WTC11 (cell line): ENCODE data around the gene SLC13A3. TPM values are rescaled to one million over a fixed set of nuclear protein-coding genes. Genes with fewer than 3 reads are reported as not detected.

ENCODE experiments used
- ATAC-seq: fragments of 200-7000 bp; cut with Tn5 transposase; 2 replicates; pipeline ENCODE4 v1.10.0; 2021; ENCODE audit warnings: mild to moderate bottlenecking, moderate library complexity
- CTCF ChIA-PET: fragments of 300-600 bp; sonication (Branson Sonifier 250); formaldehyde crosslinking; loops from one replicate; lab custom pipeline; 2021; ENCODE audit warnings: antibody characterized with exemption; lab: Charles Lee
- POLR2A ChIA-PET: fragments of 350-600 bp; sonication (Branson Sonifier 250); formaldehyde crosslinking; loops from one replicate; lab custom pipeline; 2021; ENCODE audit warnings: antibody characterized with exemption; lab: Charles Lee
- DNase-seq: peaks from one replicate; pipeline ENCODE4 v3.0.0; 2021; ENCODE audit warnings: low spot score
- H3K27ac Mint-ChIP-seq: 2 replicates; pipeline ENCODE4 v1.8.0; 2021; ENCODE audit warnings: mixed read lengths
- H3K27me3 Mint-ChIP-seq: 2 replicates; pipeline ENCODE4 v1.8.0; 2021; ENCODE audit warnings: low read depth, mild to moderate bottlenecking, moderate library complexity, mixed read lengths
- H3K36me3 Mint-ChIP-seq: 2 replicates; pipeline ENCODE4 v1.8.0; 2021; ENCODE audit warnings: mixed read lengths
- H3K4me1 Mint-ChIP-seq: 2 replicates; pipeline ENCODE4 v1.8.0; 2022; ENCODE audit warnings: mixed read lengths
- H3K4me3 Mint-ChIP-seq: 2 replicates; pipeline ENCODE4 v1.8.0; 2021; ENCODE audit warnings: mild to moderate bottlenecking, moderate library complexity, mixed read lengths
- H3K9me3 Mint-ChIP-seq: 2 replicates; pipeline ENCODE4 v1.8.0; 2021; ENCODE audit warnings: mixed read lengths
- ARID4B ChIP-seq: sonication (generic); formaldehyde crosslinking; IDR thresholded peaks from 2 replicates; pipeline ENCODE4 v1.8.0; 2023; ENCODE audit warnings: missing genetic modification reagents, mild to moderate bottlenecking, borderline replicate concordance
- ATF1 ChIP-seq: sonication (generic); formaldehyde crosslinking; IDR thresholded peaks from 2 replicates; pipeline ENCODE4 v1.8.1; 2023; ENCODE audit warnings: mild to moderate bottlenecking, moderate library complexity, missing genetic modification reagents
- E2F4 ChIP-seq: sonication (generic); formaldehyde crosslinking; IDR thresholded peaks from 2 replicates; pipeline ENCODE4 v1.8.1; 2022; ENCODE audit warnings: low read depth, mild to moderate bottlenecking, moderate library complexity, missing genetic modification reagents, borderline replicate concordance
- ELF4 ChIP-seq: sonication (generic); formaldehyde crosslinking; IDR thresholded peaks from 2 replicates; pipeline ENCODE4 v1.8.1; 2022; ENCODE audit warnings: low read depth, mild to moderate bottlenecking, moderate library complexity, missing genetic modification reagents
- EMX1 ChIP-seq: fragments of 250-450 bp; sonication (Bioruptor Pico); IDR thresholded peaks from 2 replicates; pipeline ENCODE4 v1.8.0; 2021; ENCODE audit warnings: mild to moderate bottlenecking
- FOXK1 ChIP-seq: sonication (generic); formaldehyde crosslinking; IDR thresholded peaks from 2 replicates; pipeline ENCODE4 v1.8.0; 2022; ENCODE audit warnings: mild to moderate bottlenecking, moderate library complexity, missing genetic modification reagents
- FOXP1 ChIP-seq: sonication (generic); formaldehyde crosslinking; IDR thresholded peaks from 2 replicates; pipeline ENCODE4 v1.8.0; 2022; ENCODE audit warnings: missing genetic modification reagents, mild to moderate bottlenecking, moderate library complexity, borderline replicate concordance
- GRHL2 ChIP-seq: fragments of 250-450 bp; sonication (Bioruptor Pico); IDR thresholded peaks from 2 replicates; pipeline ENCODE4 v1.8.0; 2022; ENCODE audit warnings: mild to moderate bottlenecking, moderate library complexity; ENCODE audit not compliant: insufficient replicate concordance, severe bottlenecking
- MXD4 ChIP-seq: fragments of 250-450 bp; sonication (Bioruptor Pico); IDR thresholded peaks from 2 replicates; pipeline ENCODE4 v1.8.0; 2021; ENCODE audit warnings: mild to moderate bottlenecking, moderate library complexity, borderline replicate concordance
- OVOL2 ChIP-seq: fragments of 250-450 bp; sonication (Bioruptor Pico); IDR thresholded peaks from 2 replicates; pipeline ENCODE4 v1.9.0; 2021; ENCODE audit warnings: mild to moderate bottlenecking, borderline replicate concordance
- RELA ChIP-seq: sonication (generic); formaldehyde crosslinking; IDR thresholded peaks from 2 replicates; pipeline ENCODE4 v1.8.1; 2022; ENCODE audit warnings: missing genetic modification reagents, mild to moderate bottlenecking, borderline replicate concordance
- RORB ChIP-seq: fragments of 250-450 bp; sonication (Bioruptor Pico); IDR thresholded peaks from 2 replicates; pipeline ENCODE4 v1.9.0; 2021; ENCODE audit warnings: mild to moderate bottlenecking
- ZBTB43 ChIP-seq: sonication (generic); formaldehyde crosslinking; IDR thresholded peaks from 2 replicates; pipeline ENCODE4 v1.8.1; 2023; ENCODE audit warnings: mild to moderate bottlenecking, missing genetic modification reagents
- ZNF263 ChIP-seq: sonication (generic); formaldehyde crosslinking; IDR thresholded peaks from 2 replicates; pipeline ENCODE4 v1.8.1; 2022; ENCODE audit warnings: low read depth, mild to moderate bottlenecking, moderate library complexity, missing genetic modification reagents
- ZNF423 ChIP-seq: fragments of 250-450 bp; sonication (Bioruptor Pico); IDR thresholded peaks from 2 replicates; pipeline ENCODE4 v2.1.2; 2022; ENCODE audit warnings: mild to moderate bottlenecking, moderate library complexity
- ZNF512 ChIP-seq: sonication (generic); formaldehyde crosslinking; IDR thresholded peaks from 2 replicates; pipeline ENCODE4 v1.8.1; 2022; ENCODE audit warnings: missing genetic modification reagents, borderline replicate concordance
- total RNA-seq: library from RNA; stranded (reverse); gene quantifications from 3 replicates; pipeline ENCODE4 v1.2.3, GENCODE V29; 2021

SLC13A3 gene
- total RNA-seq, 1 experiment from 2014 or later: 10.6 TPM

GRCh38 chr20:46573234-46573633, 78.0 kb downstream of the SLC13A3 start (continued):
- TF ChIP-seq ZBTB43: no peak
- no peak for TF ChIP-seq OVOL2 (CRISPR knock-in tag)
- TF ChIP-seq ZNF263: no peak
- TF ChIP-seq EMX1: no peak
- no peak for TF ChIP-seq FOXP1
- no peak for TF ChIP-seq E2F4
- no peak for TF ChIP-seq ELF4 (CRISPR knock-in tag)
- no peak for TF ChIP-seq GRHL2 (CRISPR knock-in tag)
- TF ChIP-seq, all 79 proteins: peak for 0

GRCh38 chr20:46572790-46573189, 78.5 kb downstream of the SLC13A3 start:
- no peaks in the 10 kb centered on the region for H3K27me3 Mint-ChIP-seq
- no peak for ATAC-seq
- POLR2A ChIA-PET: no interaction called here
- no peak overlapping the region for H3K4me3 Mint-ChIP-seq
- TF ChIP-seq ZNF512 (CRISPR knock-in tag): no peak
- TF ChIP-seq ARID4B (CRISPR knock-in tag): no peak
- TF ChIP-seq ATF1 (CRISPR knock-in tag): no peak
- CTCF ChIA-PET: interaction anchor here (1.7 to 2.9 kb wide), 3 partner anchors 9 to 88 kb away, joined by 3 to 15 read pairs (median 5); no protein-coding TSS in a partner anchor
- H3K36me3 Mint-ChIP-seq: no peaks in the 10 kb centered on the region
- no peaks in the 10 kb centered on the region for H3K9me3 Mint-ChIP-seq
- DNase-seq: no peak
- H3K27ac Mint-ChIP-seq: no peak overlapping the region
- H3K4me1 Mint-ChIP-seq: no peaks in the 10 kb centered on the region

- no peak overlapping the region for H3K4me3 Mint-ChIP-seq
- ChIA-PET POLR2A (no interaction called here), CTCF (interaction anchor here (2.9 kb wide), 1 partner anchor 10 kb away, joined by 15 read pairs; no protein-coding TSS in a partner anchor)
- no peaks in the 10 kb centered on the region for H3K9me3 Mint-ChIP-seq
- no peaks in the 10 kb centered on the region for H3K27me3 Mint-ChIP-seq
- H3K36me3 Mint-ChIP-seq: no peaks in the 10 kb centered on the region
- no peak for TF ChIP-seq MXD4
- no peak for TF ChIP-seq RELA (CRISPR knock-in tag)
- no peak for TF ChIP-seq FOXK1
- TF ChIP-seq ELF4 (CRISPR knock-in tag): no peak
- no peak for TF ChIP-seq RORB (CRISPR knock-in tag)
- TF ChIP-seq ZNF423 (CRISPR knock-in tag): no peak
- H3K27ac Mint-ChIP-seq: no peak overlapping the region
- ATAC-seq: no peak
- H3K4me1 Mint-ChIP-seq: no peaks in the 10 kb centered on the region
- no peak for DNase-seq
Observed at GRCh38 chr20:46572153-46572552, 79.1 kb downstream of the SLC13A3 start.
